HEK293 (cell line): ENCODE data around the gene UBE3B.
"Not testable (repeated sequence)": the region's sequence is repeated elsewhere in the genome, so short reads cannot be mapped to it uniquely, and the experiment has no call there.

Experiments
- CTCF ChIA-PET: fragments of 350-600 bp; formaldehyde crosslinking; extraction: SDS; loops from one replicate; lab custom pipeline; 2021; ENCODE audit warnings: antibody characterized with exemption; lab: Yijun Ruan, JAX
- POLR2A ChIA-PET: fragments of 300-600 bp; formaldehyde crosslinking; extraction: SDS; loops from one replicate; lab custom pipeline; 2020; ENCODE audit warnings: antibody characterized with exemption, inconsistent platforms; lab: Yijun Ruan, JAX
- H3K27ac ChIP-seq: fragments of 200-500 bp; sonication (Bioruptor generic); 2 replicates; pipeline ENCODE4 v1.5.1; 2014; ENCODE audit warnings: low read depth, low read length, control low read depth, inconsistent platforms; ENCODE audit errors: extremely low read depth
- H3K36me3 ChIP-seq, 2 experiments: fragments of 200-500 bp in 1 of 2; sonication (Bioruptor generic) in 1 of 2; 1 replicate in 1 of 2; 2 replicates in 1 of 2; pipeline ENCODE4 v1.5.1; 2014 to 2017; ENCODE audit warnings: inconsistent platforms in 2 of 2, low read length in 2 of 2; ENCODE audit not compliant: control insufficient read depth in 2 of 2, insufficient read depth in 1 of 2
- H3K4me1 ChIP-seq: fragments of 200-500 bp; sonication (Bioruptor generic); 2 replicates; pipeline ENCODE4 v1.5.1; 2014; ENCODE audit warnings: mild to moderate bottlenecking, low read length, inconsistent platforms; ENCODE audit not compliant: control insufficient read depth, insufficient read depth
- H3K4me3 ChIP-seq: 2 replicates; pipeline ENCODE4 v1.5.1; 2011; ENCODE audit warnings: low read depth, mild to moderate bottlenecking, control low read depth, low read length, moderate library complexity
- H3K9me3 ChIP-seq: fragments of 200-500 bp; sonication (Bioruptor generic); 2 replicates; pipeline ENCODE4 v1.5.1; 2014; ENCODE audit warnings: low read depth, low read length, inconsistent platforms; ENCODE audit not compliant: control insufficient read depth, insufficient read depth
- CTCF ChIP-seq: fragments of 450-650 bp; formaldehyde crosslinking; IDR thresholded peaks from 2 replicates; pipeline ENCODE4 v1.5.1; 2016; ENCODE audit warnings: missing biosample characterization, missing genetic modification characterization
- KLF17 ChIP-seq: fragments of 450-650 bp; formaldehyde crosslinking; IDR thresholded peaks from 2 replicates; pipeline ENCODE4 v1.5.1; 2016; ENCODE audit warnings: missing biosample characterization, missing genetic modification characterization
- KLF9 ChIP-seq: fragments of 450-650 bp; formaldehyde crosslinking; IDR thresholded peaks from 2 replicates; pipeline ENCODE4 v1.5.1; 2016; ENCODE audit warnings: missing biosample characterization, missing genetic modification characterization, low read depth
- SP7 ChIP-seq: fragments of 450-650 bp; formaldehyde crosslinking; IDR thresholded peaks from 2 replicates; pipeline ENCODE4 v1.5.1; 2016; ENCODE audit warnings: missing biosample characterization, missing genetic modification characterization
- TSHZ1 ChIP-seq: fragments of 450-650 bp; formaldehyde crosslinking; IDR thresholded peaks from 2 replicates; pipeline ENCODE4 v1.5.1; 2016; ENCODE audit warnings: missing biosample characterization, missing genetic modification characterization, borderline replicate concordance
- WT1 ChIP-seq: fragments of 450-650 bp; formaldehyde crosslinking; IDR thresholded peaks from 2 replicates; pipeline ENCODE4 v1.5.1; 2016; ENCODE audit warnings: missing biosample characterization, missing genetic modification characterization
- ZBTB21 ChIP-seq: fragments of 450-650 bp; formaldehyde crosslinking; IDR thresholded peaks from 2 replicates; pipeline ENCODE4 v1.5.1; 2017; ENCODE audit warnings: missing biosample characterization, missing genetic modification characterization
- ZNF10 ChIP-seq: fragments of 450-650 bp; formaldehyde crosslinking; IDR thresholded peaks from 2 replicates; pipeline ENCODE4 v1.5.1; 2017; ENCODE audit warnings: missing biosample characterization, missing genetic modification characterization
- ZNF335 ChIP-seq: fragments of 450-650 bp; formaldehyde crosslinking; conservative IDR thresholded peaks from 2 replicates; pipeline ENCODE4 v1.5.1; 2016; ENCODE audit warnings: missing biosample characterization, missing genetic modification characterization
- ZNF585B ChIP-seq: fragments of 450-650 bp; formaldehyde crosslinking; IDR thresholded peaks from 2 replicates; pipeline ENCODE4 v1.5.1; 2016; ENCODE audit warnings: missing biosample characterization, missing genetic modification characterization
- ZNF654 ChIP-seq: fragments of 450-650 bp; formaldehyde crosslinking; IDR thresholded peaks from 2 replicates; pipeline ENCODE4 v1.5.1; 2016; ENCODE audit warnings: low read depth, missing biosample characterization, missing genetic modification characterization
- ZNF660 ChIP-seq: fragments of 450-650 bp; IDR thresholded peaks from 2 replicates; pipeline ENCODE4 v1.5.1; 2018; ENCODE audit warnings: missing biosample characterization, mild to moderate bottlenecking, missing genetic modification characterization
- ZNF664 ChIP-seq: fragments of 450-650 bp; formaldehyde crosslinking; IDR thresholded peaks from 2 replicates; pipeline ENCODE4 v1.5.1; 2016; ENCODE audit warnings: missing biosample characterization, missing genetic modification characterization

UBE3B gene

GRCh38 chr12:109428037-109428629 is 49.3 kb upstream of the UBE3B start:
- CTCF ChIA-PET: interaction anchor here (0.5 to 2.1 kb wide), 45 partner anchors 8 to 1932 kb away, joined by 3 to 18 read pairs (median 4); partner anchors contain the start of genes KCTD10 and UBE3B
- Histone ChIP-seq H3K4me1 (no peaks in the 10 kb centered on the region), H3K4me3 (no peak overlapping the region), H3K9me3 (no peaks in the 10 kb centered on the region), H3K36me3 (no peaks in the 10 kb centered on the region)
- TF ChIP-seq ZBTB21 (tag by site-specific recombination) (no peak), ZNF10 (peak; percentile 78), WT1 (tag by site-specific recombination) (no peak), ZNF664 (tag by site-specific recombination) (0 out of 2 replicates have a peak, but pooled peaks have one; percentile 29), CTCF (tag by site-specific recombination) (peak; percentile 74; the same call in 1 of the 2 replicates), ZNF660 (tag by site-specific recombination) (0 out of 2 replicates have a peak, but pooled peaks have one; percentile 15), ZNF654 (tag by site-specific recombination) (peak; percentile 76), SP7 (tag by site-specific recombination) (peak; percentile 23; the same call in 1 of the 2 replicates)
- TF ChIP-seq, all 188 proteins: peak for 6
- H3K27ac ChIP-seq: no peak overlapping the region
- POLR2A ChIA-PET: interaction anchor here (1.1 kb wide), 1 partner anchor 49 kb away, joined by 5 read pairs; the partner anchor contains the start of genes KCTD10 and UBE3B

- not testable (repeated sequence) for H3K4me3 ChIP-seq, H3K36me3 ChIP-seq, H3K9me3 ChIP-seq, H3K4me1 ChIP-seq, H3K27ac ChIP-seq
- CTCF ChIA-PET: interaction anchor here (0.7 to 2.1 kb wide), 20 partner anchors 8 to 349 kb away, joined by 3 to 18 read pairs (median 7); no protein-coding TSS in a partner anchor
- POLR2A ChIA-PET: interaction anchor here (1.1 kb wide), 1 partner anchor 49 kb away, joined by 5 read pairs; the partner anchor contains the start of genes KCTD10 and UBE3B
Measured at GRCh38 chr12:109428804-109429203, 48.6 kb upstream of the UBE3B start.

GRCh38 chr12:109430244-109430643 is 47.2 kb upstream of the UBE3B start:
- no peaks in the 10 kb centered on the region for H3K36me3 ChIP-seq
- H3K9me3 ChIP-seq: no peaks in the 10 kb centered on the region
- H3K4me1 ChIP-seq: no peaks in the 10 kb centered on the region
- TF ChIP-seq KLF17 (no peak), ZNF585B (tag by site-specific recombination) (no peak), TSHZ1 (no peak), KLF9 (tag by site-specific recombination) (no peak), ZNF335 (no peak)
- TF ChIP-seq, all 188 proteins: peak for 0
- H3K27ac ChIP-seq: no peak overlapping the region
- no peak overlapping the region for H3K4me3 ChIP-seq
- ChIA-PET POLR2A (interaction anchor here (0.5 to 0.6 kb wide), 2 partner anchors 172 to 698 kb away, joined by 3 to 4 read pairs; no protein-coding TSS in a partner anchor), CTCF (interaction anchor here (1.0 to 1.3 kb wide), 3 partner anchors 9 to 167 kb away, joined by 3 read pairs; no protein-coding TSS in a partner anchor)
